GM19463 (cell line): ENCODE results near the gene SYT2.
"Not testable (repeated sequence)": the region's sequence is repeated elsewhere in the genome, so short reads cannot be mapped to it uniquely, and the experiment has no call there.

Experiments used
- ATAC-seq: cut with Tn5 transposase; IDR thresholded peaks from one replicate; pipeline ENCODE4 v1.9.1; 2021; ENCODE audit warnings: mild to moderate bottlenecking, moderate library complexity; ENCODE audit not compliant: unreplicated experiment

SYT2 gene

DNA sequence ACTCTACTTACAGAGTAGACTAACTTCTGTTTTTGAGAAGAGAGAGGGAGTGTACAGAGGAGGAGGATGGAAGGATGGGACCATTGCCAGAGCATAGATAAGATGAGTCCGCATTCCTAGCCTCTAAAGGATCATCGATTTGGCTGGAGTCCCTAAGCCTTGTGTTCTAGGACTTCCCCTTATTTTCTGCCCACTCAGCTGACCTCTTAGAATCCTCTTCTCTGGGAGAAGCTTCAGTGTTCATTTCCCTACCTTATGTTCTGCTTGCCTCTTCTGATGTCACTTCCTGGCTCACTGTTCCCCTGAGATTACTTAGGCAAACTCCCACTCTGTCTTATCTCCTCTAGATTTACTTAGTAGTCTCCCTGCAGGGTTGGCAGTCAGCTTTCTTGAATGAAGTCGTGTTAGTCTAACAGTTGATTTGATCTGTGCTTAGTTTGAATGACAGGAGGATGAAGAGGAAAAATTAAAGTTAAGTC is 156.7 kb downstream of the SYT2 start:
- peak; percentile 53 for ATAC-seq

GRCh38 chr1:202553078-202553477 is 157.2 kb downstream of the SYT2 start:
- not testable (repeated sequence) for ATAC-seq

DNA sequence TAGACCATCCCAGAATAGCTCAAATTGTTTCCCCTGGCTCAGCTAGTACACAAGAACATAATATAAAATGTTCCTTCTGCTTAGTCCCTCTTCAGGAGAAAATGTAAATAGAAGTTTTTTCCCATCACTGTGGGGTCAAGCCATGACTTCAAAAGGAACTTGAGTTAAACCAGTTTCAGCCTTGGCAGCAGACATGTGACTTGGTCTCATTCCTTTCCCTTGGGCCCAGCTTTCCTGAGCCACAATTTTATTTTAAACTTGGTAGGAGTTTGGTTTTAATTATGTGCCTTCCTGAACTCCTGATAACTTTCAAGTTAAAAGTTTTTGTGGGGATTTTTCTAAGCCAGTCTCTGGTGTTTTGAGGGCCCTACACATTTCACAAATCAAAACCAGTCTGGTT is 157.6 kb downstream of the SYT2 start:
- not testable (repeated sequence) for ATAC-seq

GRCh38 chr1:202551683-202552082 is 158.6 kb downstream of the SYT2 start:
- ATAC-seq: no peak

DNA sequence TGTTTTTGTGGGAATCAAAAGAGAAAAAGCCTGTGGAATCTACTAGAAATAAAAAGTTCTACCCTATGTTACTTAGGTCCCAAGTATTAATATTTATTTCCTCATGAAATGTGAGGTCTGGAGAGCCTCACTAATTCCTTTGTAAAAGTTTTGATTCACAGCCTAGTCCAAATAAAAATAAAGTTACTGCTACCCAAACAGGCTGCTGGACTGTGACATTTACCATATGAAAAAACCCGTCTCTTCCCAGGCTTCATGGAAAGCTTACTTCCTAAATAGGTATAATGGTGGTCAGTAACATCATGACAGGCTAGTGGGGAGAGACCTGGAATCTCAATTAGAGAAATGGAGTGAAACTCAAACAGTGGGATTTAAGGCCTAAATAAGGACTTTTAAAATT is 160.2 kb downstream of the SYT2 start:
- ATAC-seq: not testable (repeated sequence)

DNA sequence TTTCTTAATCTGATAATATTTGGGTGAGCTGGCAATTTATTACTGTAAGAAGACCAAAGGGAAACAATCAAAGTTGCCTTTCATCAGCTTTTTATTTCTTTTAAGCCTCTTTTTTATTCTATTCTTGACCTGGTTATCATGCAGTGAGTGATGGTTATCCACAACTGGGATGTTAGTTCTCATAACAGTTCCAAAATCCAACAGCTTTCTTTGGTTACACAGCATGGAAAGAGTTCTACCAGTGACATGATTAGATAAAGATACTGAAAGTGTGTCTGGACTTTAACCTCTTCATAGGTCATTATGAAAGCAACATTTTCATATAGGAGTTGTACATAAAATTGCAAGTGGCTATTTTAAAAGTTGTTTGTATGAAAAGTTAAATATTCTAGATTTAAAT is 163.0 kb downstream of the SYT2 start:
- ATAC-seq: no peak

DNA sequence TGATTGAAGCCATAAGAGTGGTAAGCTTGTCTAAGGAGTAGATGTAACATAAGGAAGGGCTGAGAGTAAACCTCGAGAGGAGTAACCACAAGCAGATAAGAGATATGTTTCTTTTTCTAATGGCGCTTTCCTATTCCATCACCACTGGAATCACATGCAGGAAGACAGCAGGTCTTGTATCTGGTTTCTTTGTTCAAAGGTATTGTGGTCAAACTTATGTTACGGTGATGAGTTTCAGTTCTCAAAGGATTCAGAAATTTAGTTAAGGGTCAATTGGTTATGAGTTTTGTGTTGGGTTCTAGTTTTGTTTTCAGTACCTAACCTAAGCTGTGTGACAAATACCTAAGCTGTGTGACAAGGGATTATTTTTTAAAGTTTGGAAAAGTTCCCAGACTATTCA is 163.5 kb downstream of the SYT2 start:
- peak; percentile 86 for ATAC-seq

- ATAC-seq: peak; percentile 28
Measured at GRCh38 chr1:202546377-202546776, 163.9 kb downstream of the SYT2 start.

DNA sequence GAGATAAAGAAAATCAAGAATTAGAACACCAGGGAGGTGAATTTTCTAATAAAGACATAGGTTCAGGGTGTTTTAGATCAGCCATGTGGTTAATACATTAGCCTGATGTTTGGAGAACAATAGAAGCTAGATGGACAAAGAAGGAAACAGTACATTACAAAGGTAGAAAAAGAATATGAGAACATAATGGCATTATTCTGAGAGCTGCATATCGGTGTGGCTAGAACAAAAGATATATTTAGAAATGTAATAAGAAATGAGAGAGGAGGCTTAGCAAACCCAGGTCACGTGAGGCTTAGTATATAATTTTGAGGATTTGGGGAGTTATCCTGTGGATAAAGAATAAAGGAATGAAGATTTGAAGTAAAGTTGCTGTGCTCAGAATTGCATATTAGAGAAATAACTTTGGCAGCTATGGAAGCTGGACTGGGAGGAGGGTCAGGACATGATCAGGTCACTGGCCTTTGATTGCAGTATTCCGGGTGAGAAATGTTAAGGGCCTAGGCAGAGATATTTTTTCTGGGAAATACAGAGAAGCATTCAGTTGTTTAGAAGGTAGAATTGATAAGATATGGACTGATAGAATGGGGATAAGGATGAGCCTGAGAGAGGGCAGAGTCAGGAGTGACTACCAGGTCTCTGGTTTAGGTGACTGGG is 164.5 kb downstream of the SYT2 start:
- ATAC-seq: not testable (repeated sequence)

- not testable (repeated sequence) for ATAC-seq
Measured at GRCh38 chr1:202544766-202545449, 165.3 kb downstream of the SYT2 start.

DNA sequence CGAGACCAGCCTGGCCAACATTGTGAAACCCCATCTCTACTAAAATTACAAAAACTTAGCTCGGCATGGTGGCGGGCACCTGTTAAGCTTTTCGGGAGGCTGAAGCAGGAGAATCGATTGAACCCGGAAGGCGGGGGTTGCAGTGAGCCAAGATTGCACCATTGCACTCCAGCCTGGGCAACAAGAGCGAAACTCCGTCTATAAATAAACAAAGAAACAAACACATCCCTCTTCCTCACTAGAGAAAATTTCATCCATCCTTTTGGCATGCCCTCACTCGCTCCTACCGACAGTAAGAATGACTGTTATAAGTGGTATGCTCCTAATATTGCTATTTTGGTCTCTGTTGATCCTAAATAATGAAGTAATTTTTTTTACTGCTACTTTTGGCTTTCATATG is 166.7 kb downstream of the SYT2 start:
- not testable (repeated sequence) for ATAC-seq

DNA sequence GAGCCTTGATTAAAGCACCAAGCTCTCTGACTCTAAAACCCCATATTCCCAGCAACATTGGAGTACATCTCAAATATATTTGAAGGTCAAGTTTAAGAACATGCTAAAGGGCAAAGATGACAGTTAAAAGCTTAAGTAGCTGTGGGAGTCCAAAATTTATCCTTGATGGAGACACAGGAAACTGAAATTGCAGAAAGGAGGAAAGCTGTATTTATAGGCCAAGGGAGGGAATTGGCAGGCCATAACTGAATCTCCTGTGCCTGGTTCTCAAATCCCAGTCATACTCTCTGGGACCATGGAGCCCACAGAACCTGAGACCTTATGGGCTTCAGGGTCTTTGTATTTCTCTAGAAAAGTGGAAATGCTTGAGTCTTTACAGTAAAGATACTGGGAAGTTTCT is 167.8 kb downstream of the SYT2 start:
- not testable (repeated sequence) for ATAC-seq

- not testable (repeated sequence) for ATAC-seq
Measured at GRCh38 chr1:202540858-202541257, 169.4 kb downstream of the SYT2 start.
